Dedifferentiated amniotic fluid mesenchymal stem cell (primary cell): ENCODE data around the gene KDF1.

Experiments
- DNase-seq: peaks from one replicate; pipeline ENCODE4 v3.0.0-alpha.2; 2016; ENCODE audit errors: extremely low spot score

The KDF1 gene

GRCh38 chr1:26959722-26960624 lies at the start of gene KDF1:
Gene KDF1, minus strand, starts transcription at chr1:26960468. Its CDS starts 8,088 bp downstream, at chr1:26952380.
- no peak for DNase-seq

- DNase-seq: no peak
Measured at GRCh38 chr1:27009601-27010197, 49.4 kb upstream of the KDF1 start.

GRCh38 chr1:27007909-27008582 lies 47.8 kb upstream of the KDF1 start:
- no peak for DNase-seq

GRCh38 chr1:27006683-27007082 lies 46.4 kb upstream of the KDF1 start:
- DNase-seq: no peak

- no peak for DNase-seq
Measured at GRCh38 chr1:27005648-27006496, 45.6 kb upstream of the KDF1 start.

GRCh38 chr1:27005166-27005530 lies 44.9 kb upstream of the KDF1 start:
- no peak for DNase-seq

GRCh38 chr1:27004471-27005165 lies 44.4 kb upstream of the KDF1 start:
- DNase-seq: no peak

- no peak for DNase-seq
Measured at GRCh38 chr1:27003745-27004470, 43.6 kb upstream of the KDF1 start.

GRCh38 chr1:27001570-27002360 lies 41.5 kb upstream of the KDF1 start:
- DNase-seq: no peak

GRCh38 chr1:27000817-27001460 lies 40.7 kb upstream of the KDF1 start:
- DNase-seq: no peak

- no peak for DNase-seq
Measured at GRCh38 chr1:27000090-27000816, 40.0 kb upstream of the KDF1 start.

GRCh38 chr1:26999440-26999987 lies 39.2 kb upstream of the KDF1 start:
- peak; percentile 98 for DNase-seq

GRCh38 chr1:26998429-26999300 lies 38.4 kb upstream of the KDF1 start:
- no peak for DNase-seq

GRCh38 chr1:26996665-26997064 lies 36.4 kb upstream of the KDF1 start:
- no peak for DNase-seq

- DNase-seq: peak; percentile 39
Measured at GRCh38 chr1:26996024-26996423, 35.8 kb upstream of the KDF1 start.

- no peak for DNase-seq
Measured at GRCh38 chr1:26994787-26995517, 34.7 kb upstream of the KDF1 start.
